ENCODE data around the gene ARID5B. TPM values are rescaled to one million over a fixed set of nuclear protein-coding genes. Genes with fewer than 3 reads are reported as not detected.

Gene ARID5B
- polyA plus RNA-seq, 3 donors, result 1.00 to 2.5 (median 1.5) TPM

- no peaks in the 10 kb centered on the region for H4K20me1 ChIP-seq (ENCODE audit: insufficient read depth, low read length)
- H3K9me3 ChIP-seq (replicated peaks in 1 of 2; ENCODE audit: control insufficient read depth in 1 of 2, insufficient read depth in 1 of 2, low read length in 2 of 2), result no peaks in the 10 kb centered on the region
- no peak overlapping the region for H2AFZ ChIP-seq (ENCODE audit: insufficient read depth, low read depth, low read length, poor library complexity, severe bottlenecking)
- H3K9ac ChIP-seq (ENCODE audit: insufficient read depth, low read length, poor library complexity, severe bottlenecking), result no peak overlapping the region
- Mint-ChIP-seq H3K9me3 (peaks cover 0 to 4% (median 0%) of the 10 kb centered on the region in 7 donors), H3K4me1 (peaks cover 8% of the 10 kb centered on the region), H3K4me3 (no peak overlapping the region), H3K36me3 (peaks cover 6 to 23% of the 10 kb centered on the region in 2 donors), H3K27me3 (ENCODE audit: low read depth in 3 of 3) (no peaks in the 10 kb centered on the region), H3K27ac (peak overlapping the region in 2 of 7 donors; percentile 26 to 64)
- no peaks in the 10 kb centered on the region for H3K27me3 ChIP-seq (ENCODE audit: control insufficient read depth in 2 of 2, insufficient read depth in 2 of 2, low read length in 2 of 2)
- H3K79me2 ChIP-seq (ENCODE audit: insufficient read depth, low read length), result no peaks in the 10 kb centered on the region
- no peak overlapping the region for H3K4me2 ChIP-seq (replicated peaks; ENCODE audit: extremely low read depth, low read length, poor library complexity, severe bottlenecking)
- no peaks in the 10 kb centered on the region for H3K4me1 ChIP-seq (ENCODE audit: control insufficient read depth in 1 of 2, insufficient read depth in 2 of 2, low read length in 2 of 2)
- intact Hi-C loops (cut with micrococcal nuclease), result no loop called here
- H3K4me3 ChIP-seq (replicated peaks in 1 of 3; ENCODE audit: low read depth in 2 of 3, low read length in 3 of 3), result no peak overlapping the region
- no peak overlapping the region for H3K27ac ChIP-seq (ENCODE audit: low read depth in 1 of 2, low read length in 2 of 2)
- no CpG with 5 or more reads among the region's 6 CpGs for WGBS (ENCODE audit: insufficient coverage)
- no peak for TF ChIP-seq CTCF (IDR thresholded peaks at IDR 0.05)
- H3K36me3 ChIP-seq (replicated peaks in 1 of 2; ENCODE audit: control insufficient read depth in 1 of 2, insufficient read depth in 2 of 2, low read length in 2 of 2), result no peaks in the 10 kb centered on the region
- peak in 1 of 3 donors; percentile 6 for DNase-seq
Measured at GRCh38 chr10:61923210-61923949, 21.9 kb downstream of the ARID5B start.

- 100% methylated on average over 2 of the region's 2 CpGs for WGBS (ENCODE audit: insufficient coverage)
- Histone ChIP-seq H3K9ac (ENCODE audit: insufficient read depth, low read length, poor library complexity, severe bottlenecking) (no peak overlapping the region), H3K9me3 (replicated peaks in 1 of 2; ENCODE audit: control insufficient read depth in 1 of 2, insufficient read depth in 1 of 2, low read length in 2 of 2) (no peaks in the 10 kb centered on the region), H2AFZ (ENCODE audit: insufficient read depth, low read depth, low read length, poor library complexity, severe bottlenecking) (no peak overlapping the region), H3K4me2 (replicated peaks; ENCODE audit: extremely low read depth, low read length, poor library complexity, severe bottlenecking) (no peak overlapping the region), H3K36me3 (replicated peaks in 1 of 2; ENCODE audit: control insufficient read depth in 1 of 2, insufficient read depth in 2 of 2, low read length in 2 of 2) (no peaks in the 10 kb centered on the region), H3K27me3 (ENCODE audit: control insufficient read depth in 2 of 2, insufficient read depth in 2 of 2, low read length in 2 of 2) (no peaks in the 10 kb centered on the region), H3K4me1 (ENCODE audit: control insufficient read depth in 1 of 2, insufficient read depth in 2 of 2, low read length in 2 of 2) (no peaks in the 10 kb centered on the region), H3K4me3 (replicated peaks in 1 of 3; ENCODE audit: low read depth in 2 of 3, low read length in 3 of 3) (no peak overlapping the region), H3K27ac (ENCODE audit: low read depth in 1 of 2, low read length in 2 of 2) (no peak overlapping the region), H4K20me1 (ENCODE audit: insufficient read depth, low read length) (no peaks in the 10 kb centered on the region), H3K79me2 (ENCODE audit: insufficient read depth, low read length) (no peaks in the 10 kb centered on the region)
- H3K36me3 Mint-ChIP-seq, result peaks cover 6 to 23% of the 10 kb centered on the region in 2 donors
- H3K9me3 Mint-ChIP-seq, result peaks cover 0 to 3% (median 0%) of the 10 kb centered on the region in 7 donors
- intact Hi-C loops (cut with micrococcal nuclease), result no loop called here
- H3K27me3 Mint-ChIP-seq (ENCODE audit: low read depth in 3 of 3), result no peaks in the 10 kb centered on the region
- DNase-seq, result no peak
- H3K4me1 Mint-ChIP-seq, result peaks cover 7% of the 10 kb centered on the region
- no peak for TF ChIP-seq CTCF (IDR thresholded peaks at IDR 0.05)
- H3K27ac Mint-ChIP-seq, result no peak overlapping the region
- no peak overlapping the region for H3K4me3 Mint-ChIP-seq
Measured at GRCh38 chr10:61923950-61924274, 22.4 kb downstream of the ARID5B start.
